ENCODE data around the gene GBP7.

GRCh38 chr1:89151047-89151446, 24.8 kb downstream of the GBP7 start:
- TF ChIP-seq, protein P1, sequence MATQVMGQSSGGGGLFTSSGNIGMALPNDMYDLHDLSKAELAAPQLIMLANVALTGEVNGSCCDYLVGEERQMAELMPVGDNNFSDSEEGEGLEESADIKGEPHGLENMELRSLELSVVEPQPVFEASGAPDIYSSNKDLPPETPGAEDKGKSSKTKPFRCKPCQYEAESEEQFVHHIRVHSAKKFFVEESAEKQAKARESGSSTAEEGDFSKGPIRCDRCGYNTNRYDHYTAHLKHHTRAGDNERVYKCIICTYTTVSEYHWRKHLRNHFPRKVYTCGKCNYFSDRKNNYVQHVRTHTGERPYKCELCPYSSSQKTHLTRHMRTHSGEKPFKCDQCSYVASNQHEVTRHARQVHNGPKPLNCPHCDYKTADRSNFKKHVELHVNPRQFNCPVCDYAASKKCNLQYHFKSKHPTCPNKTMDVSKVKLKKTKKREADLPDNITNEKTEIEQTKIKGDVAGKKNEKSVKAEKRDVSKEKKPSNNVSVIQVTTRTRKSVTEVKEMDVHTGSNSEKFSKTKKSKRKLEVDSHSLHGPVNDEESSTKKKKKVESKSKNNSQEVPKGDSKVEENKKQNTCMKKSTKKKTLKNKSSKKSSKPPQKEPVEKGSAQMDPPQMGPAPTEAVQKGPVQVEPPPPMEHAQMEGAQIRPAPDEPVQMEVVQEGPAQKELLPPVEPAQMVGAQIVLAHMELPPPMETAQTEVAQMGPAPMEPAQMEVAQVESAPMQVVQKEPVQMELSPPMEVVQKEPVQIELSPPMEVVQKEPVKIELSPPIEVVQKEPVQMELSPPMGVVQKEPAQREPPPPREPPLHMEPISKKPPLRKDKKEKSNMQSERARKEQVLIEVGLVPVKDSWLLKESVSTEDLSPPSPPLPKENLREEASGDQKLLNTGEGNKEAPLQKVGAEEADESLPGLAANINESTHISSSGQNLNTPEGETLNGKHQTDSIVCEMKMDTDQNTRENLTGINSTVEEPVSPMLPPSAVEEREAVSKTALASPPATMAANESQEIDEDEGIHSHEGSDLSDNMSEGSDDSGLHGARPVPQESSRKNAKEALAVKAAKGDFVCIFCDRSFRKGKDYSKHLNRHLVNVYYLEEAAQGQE (IDR thresholded peaks at IDR 0.05), result no peak
- TF ChIP-seq CTCF (IDR thresholded peaks at IDR 0.05; ENCODE audit: low read depth, low read length, missing input control) (no peak), MAX (IDR thresholded peaks at IDR 0.05) (no peak), HNF4A (conservative IDR thresholded peaks at IDR 0.05) (no peak), GABPA (IDR thresholded peaks at IDR 0.05 in 1 of 2, conservative IDR thresholded peaks at IDR 0.05 in 1 of 2) (no peak), TAF1 (conservative IDR thresholded peaks at IDR 0.05) (no peak), JUND (IDR thresholded peaks at IDR 0.05) (no peak), SP1 (IDR thresholded peaks at IDR 0.05) (no peak), RAD21 (IDR thresholded peaks at IDR 0.05) (no peak), YY1 (IDR thresholded peaks at IDR 0.05) (no peak), FOXA1 (IDR thresholded peaks at IDR 0.05) (no peak), RXRA (IDR thresholded peaks at IDR 0.05) (no peak), ZBTB33 (IDR thresholded peaks at IDR 0.05) (no peak)
- TF ChIP-seq, protein P2, sequence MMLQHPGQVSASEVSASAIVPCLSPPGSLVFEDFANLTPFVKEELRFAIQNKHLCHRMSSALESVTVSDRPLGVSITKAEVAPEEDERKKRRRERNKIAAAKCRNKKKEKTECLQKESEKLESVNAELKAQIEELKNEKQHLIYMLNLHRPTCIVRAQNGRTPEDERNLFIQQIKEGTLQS (IDR thresholded peaks at IDR 0.05), result no peak

Measured in liver (tissue), 3 donors.